IMR-90 (cell line): ENCODE results near the gene ANKRD44. TPM values are rescaled to one million over a fixed set of nuclear protein-coding genes. Genes with fewer than 3 reads are reported as not detected.

Source experiments
- ATAC-seq: fragments of 200-7000 bp; cut with Tn5 transposase; 2 replicates; pipeline ENCODE4 v1.9.1; 2020; ENCODE audit warnings: low read depth, mild to moderate bottlenecking, moderate library complexity
- BruUV-seq: library from RNA; stranded (reverse); fragments of 400-500 nt; replicated peaks from 2 replicates; lab custom pipeline; 2021; lab: Mats Ljungman, UMichigan
- CTCF ChIA-PET: fragments of 300-600 bp; formaldehyde crosslinking; extraction: SDS; loops from one replicate; lab custom pipeline; 2021; ENCODE audit warnings: antibody characterized with exemption; lab: Yijun Ruan, JAX
- POLR2A ChIA-PET: fragments of 300-600 bp; sonication (Branson Sonifier 250); formaldehyde crosslinking; loops from one replicate; lab custom pipeline; 2022; ENCODE audit warnings: antibody characterized with exemption; ENCODE audit not compliant: unreplicated experiment; lab: Charles Lee
- DNase-seq: peaks from one replicate; pipeline ENCODE4 v3.0.0; 2013
- H2AFZ ChIP-seq: replicated peaks from 2 replicates; pipeline ENCODE3; 2013; ENCODE audit warnings: low read length, mild to moderate bottlenecking; ENCODE audit not compliant: poor library complexity
- H2AK5ac ChIP-seq: 2 replicates; pipeline ENCODE4 v1.6.1; 2013; ENCODE audit warnings: low read depth, low read length, inconsistent platforms
- H2AK9ac ChIP-seq: replicated peaks from 2 replicates; pipeline ENCODE3; 2013; ENCODE audit warnings: mild to moderate bottlenecking, low read depth, low read length, moderate library complexity; ENCODE audit not compliant: poor library complexity
- H2BK120ac ChIP-seq: 2 replicates; pipeline ENCODE4 v1.6.1; 2013; ENCODE audit warnings: low read depth, low read length, inconsistent platforms
- H2BK15ac ChIP-seq: 3 replicates; pipeline ENCODE4 v1.6.1; 2013; ENCODE audit warnings: low read depth, low read length, inconsistent platforms
- H2BK20ac ChIP-seq: 2 replicates; pipeline ENCODE4 v1.6.1; 2013; ENCODE audit warnings: low read depth, mild to moderate bottlenecking, inconsistent platforms, low read length, moderate library complexity
- H2BK5ac ChIP-seq: 2 replicates; pipeline ENCODE4 v1.6.1; 2013; ENCODE audit warnings: mild to moderate bottlenecking, low read depth, low read length, inconsistent platforms; ENCODE audit not compliant: poor library complexity, severe bottlenecking
- H3K14ac ChIP-seq: replicated peaks from 2 replicates; pipeline ENCODE4 v1.6.1; 2013; ENCODE audit warnings: low read depth, low read length, inconsistent platforms
- H3K18ac ChIP-seq: 2 replicates; pipeline ENCODE4 v1.6.1; 2013; ENCODE audit warnings: low read depth, low read length, control low read depth
- H3K23ac ChIP-seq: 2 replicates; pipeline ENCODE4 v1.6.1; 2013; ENCODE audit warnings: low read depth, low read length, inconsistent platforms
- H3K27ac ChIP-seq: 2 replicates; pipeline ENCODE4 v1.5.1; 2013; ENCODE audit warnings: mild to moderate bottlenecking, control low read depth, low read length; ENCODE audit not compliant: insufficient read depth
- H3K27me3 ChIP-seq: 2 replicates; pipeline ENCODE4 v1.6.1; 2013; ENCODE audit warnings: low read length; ENCODE audit not compliant: control insufficient read depth, insufficient read depth
- H3K36me3 ChIP-seq: 2 replicates; pipeline ENCODE4 v1.6.1; 2013; ENCODE audit warnings: low read length, mixed read lengths; ENCODE audit not compliant: control insufficient read depth, insufficient read depth
- H3K4ac ChIP-seq: 2 replicates; pipeline ENCODE4 v1.6.1; 2013; ENCODE audit warnings: low read depth, low read length, inconsistent platforms
- H3K4me1 ChIP-seq: 2 replicates; pipeline ENCODE4 v1.6.1; 2013; ENCODE audit warnings: low read length, mixed read lengths; ENCODE audit not compliant: control insufficient read depth, insufficient read depth
- H3K4me2 ChIP-seq: 2 replicates; pipeline ENCODE4 v1.6.1; 2013; ENCODE audit warnings: low read depth, mild to moderate bottlenecking, control low read depth, low read length, moderate library complexity
- H3K4me3 ChIP-seq: 2 replicates; pipeline ENCODE4 v1.5.1; 2013; ENCODE audit warnings: low read depth, mild to moderate bottlenecking, control low read depth, low read length, moderate library complexity; ENCODE audit not compliant: insufficient read depth
- H3K56ac ChIP-seq: 2 replicates; pipeline ENCODE4 v1.6.1; 2013; ENCODE audit warnings: low read length, inconsistent platforms; ENCODE audit not compliant: insufficient read depth; ENCODE audit errors: extremely low read depth
- H3K79me1 ChIP-seq, 2 experiments: 2 replicates each; pipeline ENCODE4 v1.6.1; 2013; ENCODE audit warnings: low read length in 2 of 2, inconsistent platforms in 1 of 2, low read depth in 1 of 2
- H3K9ac ChIP-seq: 2 replicates; pipeline ENCODE4 v1.6.1; 2013; ENCODE audit warnings: low read depth, low read length, control low read depth
- H3K9me1 ChIP-seq: 2 replicates; pipeline ENCODE4 v1.6.1; 2013; ENCODE audit warnings: low read length, inconsistent platforms; ENCODE audit not compliant: insufficient read depth
- H3K9me3 ChIP-seq: 2 replicates; pipeline ENCODE4 v1.6.1; 2013; ENCODE audit warnings: low read length; ENCODE audit not compliant: control insufficient read depth, insufficient read depth
- H4K20me1 ChIP-seq: 2 replicates; pipeline ENCODE4 v1.6.1; 2013; ENCODE audit warnings: low read length, inconsistent platforms; ENCODE audit not compliant: insufficient read depth
- H4K5ac ChIP-seq: 2 replicates; pipeline ENCODE4 v1.6.1; 2013; ENCODE audit warnings: mild to moderate bottlenecking, low read depth, low read length, control low read depth
- H4K8ac ChIP-seq, 2 experiments: 2 replicates each; pipeline ENCODE4 v1.6.1; 2013; ENCODE audit warnings: low read depth in 2 of 2, low read length in 2 of 2, control low read depth in 1 of 2, inconsistent platforms in 1 of 2
- H4K91ac ChIP-seq: 2 replicates; pipeline ENCODE4 v1.6.1; 2013; ENCODE audit warnings: low read depth, low read length, inconsistent platforms; ENCODE audit not compliant: insufficient read depth
- FOS ChIP-seq: fragments of 150-350 bp; IDR thresholded peaks from 2 replicates; pipeline ENCODE4 v1.6.1; 2016; ENCODE audit warnings: low read depth, low read length
- MAFK ChIP-seq: IDR thresholded peaks from 2 replicates; pipeline ENCODE4 v1.6.1; 2012; ENCODE audit warnings: low read depth, low read length, improper control_type of control experiment
- MAZ ChIP-seq: IDR thresholded peaks from 2 replicates; pipeline ENCODE4 v1.6.1; 2012; ENCODE audit warnings: low read depth, mild to moderate bottlenecking, low read length, improper control_type of control experiment, moderate library complexity, borderline replicate concordance
- POLR2A ChIP-seq: IDR thresholded peaks from 2 replicates; pipeline ENCODE4 v1.6.1; 2012; ENCODE audit warnings: mild to moderate bottlenecking, low read depth, low read length
- RCOR1 ChIP-seq: IDR thresholded peaks from 2 replicates; pipeline ENCODE4 v1.6.1; 2012; ENCODE audit warnings: mild to moderate bottlenecking, low read length, improper control_type of control experiment; ENCODE audit not compliant: insufficient replicate concordance
- WGBS, 2 experiments: methylation state at CpG; one replicate each; pipeline versions ENCODE4 v1.1.5 to v1.1.7; 2013; ENCODE audit warnings: missing lambda C conversion rate in 2 of 2; ENCODE audit not compliant: insufficient read length in 1 of 2; ENCODE audit errors: extremely low coverage in 2 of 2; 5-methylcytosine and 5-hydroxymethylcytosine counted together
- dilution Hi-C: fragments of 300-500 bp; cut with HindIII; formaldehyde crosslinking; loops from one replicate; pipeline ENCODE4 v1.14.3; 2018; ENCODE audit warnings: low sequenced_read_pairs; ENCODE audit not compliant: unreplicated experiment
- in situ Hi-C: fragments of 300-500 bp; cut with MboI; formaldehyde crosslinking; loops from 3 replicates; pipeline ENCODE4 v1.14.3; 2019; ENCODE audit warnings: low sequenced_read_pairs, inconsistent platforms, mixed read lengths
- intact Hi-C: fragments of 100-400 bp; cut with micrococcal nuclease; formaldehyde crosslinking; loops from 2 replicates; pipeline ENCODE4 v1.10.0; 2022
- polyA plus RNA-seq, 3 experiments: library from polyadenylated mRNA; depleted of rRNA; stranded (reverse); fragments of >200 nt; gene quantifications; 2 replicates each; pipeline ENCODE4 v1.2.3, GENCODE V29; 2012; ENCODE audit warnings: low replicate concordance in 1 of 3
- total RNA-seq: library from RNA; depleted of rRNA; stranded (reverse); fragments of >200 nt; gene quantifications from 2 replicates; pipeline ENCODE4 v1.2.3, GENCODE V29; 2012
- TF ChIP-seq, protein P1 (sequence below): conservative IDR thresholded peaks from 2 replicates; pipeline ENCODE4 v1.5.1; 2012; ENCODE audit warnings: mild to moderate bottlenecking, low read depth, low read length, improper control_type of control experiment

ANKRD44 gene
- total and polyA plus RNA-seq, 2 of the 4 experiments (the other 2 are of a cell fraction): 5.2 to 15.6 TPM

DNA sequence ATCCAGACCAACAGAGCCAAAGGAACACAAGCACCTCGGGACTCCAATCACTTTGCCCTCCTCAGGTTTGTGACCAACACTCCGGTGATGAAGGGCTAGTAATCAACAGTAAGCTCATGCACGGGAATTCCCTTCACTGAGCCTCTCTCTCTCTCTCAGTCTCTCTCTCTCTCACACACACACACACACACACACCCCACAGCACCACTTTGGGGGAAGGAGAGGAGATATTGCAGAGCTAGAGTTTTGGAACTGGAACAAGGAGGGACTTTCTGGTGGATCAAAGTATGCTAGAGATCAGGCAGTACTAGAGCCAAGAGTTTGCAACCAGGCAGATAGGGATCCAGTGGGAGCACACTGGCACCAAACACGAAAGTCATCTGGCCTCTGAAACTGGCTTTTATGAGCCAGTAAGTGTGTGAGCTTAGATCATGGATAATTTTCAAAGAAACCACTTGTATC is 98.7 kb downstream of the ANKRD44 start:
- H3K23ac ChIP-seq: no peak overlapping the region
- H3K4me3 ChIP-seq: no peak overlapping the region
- ATAC-seq (no peak), DNase-seq (no peak)
- no peak overlapping the region for H3K27ac ChIP-seq
- no peaks in the 10 kb centered on the region for H3K9me3 ChIP-seq
- H3K27me3 ChIP-seq: no peaks in the 10 kb centered on the region
- peaks cover 0 to 12% of the 10 kb centered on the region in 2 experiments; a peak in 1 of 4 replicates for H3K79me1 ChIP-seq
- TF ChIP-seq MAZ: no peak
- TF ChIP-seq RCOR1: no peak
- TF ChIP-seq FOS: no peak
- no peak for TF ChIP-seq POLR2A
- no peak for TF ChIP-seq MAFK
- TF ChIP-seq, protein P1, sequence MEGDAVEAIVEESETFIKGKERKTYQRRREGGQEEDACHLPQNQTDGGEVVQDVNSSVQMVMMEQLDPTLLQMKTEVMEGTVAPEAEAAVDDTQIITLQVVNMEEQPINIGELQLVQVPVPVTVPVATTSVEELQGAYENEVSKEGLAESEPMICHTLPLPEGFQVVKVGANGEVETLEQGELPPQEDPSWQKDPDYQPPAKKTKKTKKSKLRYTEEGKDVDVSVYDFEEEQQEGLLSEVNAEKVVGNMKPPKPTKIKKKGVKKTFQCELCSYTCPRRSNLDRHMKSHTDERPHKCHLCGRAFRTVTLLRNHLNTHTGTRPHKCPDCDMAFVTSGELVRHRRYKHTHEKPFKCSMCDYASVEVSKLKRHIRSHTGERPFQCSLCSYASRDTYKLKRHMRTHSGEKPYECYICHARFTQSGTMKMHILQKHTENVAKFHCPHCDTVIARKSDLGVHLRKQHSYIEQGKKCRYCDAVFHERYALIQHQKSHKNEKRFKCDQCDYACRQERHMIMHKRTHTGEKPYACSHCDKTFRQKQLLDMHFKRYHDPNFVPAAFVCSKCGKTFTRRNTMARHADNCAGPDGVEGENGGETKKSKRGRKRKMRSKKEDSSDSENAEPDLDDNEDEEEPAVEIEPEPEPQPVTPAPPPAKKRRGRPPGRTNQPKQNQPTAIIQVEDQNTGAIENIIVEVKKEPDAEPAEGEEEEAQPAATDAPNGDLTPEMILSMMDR: no peak
- H4K91ac ChIP-seq: no peak overlapping the region
- no peak overlapping the region for H2AFZ ChIP-seq
- H3K9ac ChIP-seq: no peak overlapping the region
- no peak overlapping the region for H3K18ac ChIP-seq
- H2BK15ac ChIP-seq: no peak overlapping the region
- H4K5ac ChIP-seq: no peak overlapping the region
- dilution Hi-C loops (no loop called here), intact Hi-C loops (no loop called here), in situ Hi-C loops (no loop called here)
- CTCF ChIA-PET: no interaction called here
- no peak overlapping the region for H3K14ac ChIP-seq
- peaks cover 12% of the 10 kb centered on the region for H3K9me1 ChIP-seq
- H2BK120ac ChIP-seq: no peak overlapping the region
- no peaks in the 10 kb centered on the region for H4K20me1 ChIP-seq
- no peak overlapping the region for H2AK9ac ChIP-seq
- POLR2A ChIA-PET: no interaction called here
- no peak overlapping the region for H4K8ac ChIP-seq
- no peak overlapping the region for H2BK5ac ChIP-seq
- no peaks in the 10 kb centered on the region for H3K36me3 ChIP-seq
- H2BK20ac ChIP-seq: no peak overlapping the region
- no CpG with 5 or more reads among the region's 4 CpGs for WGBS, 2 experiments
- H3K4me2 ChIP-seq: no peak overlapping the region
- H3K4me1 ChIP-seq: peaks cover 7% of the 10 kb centered on the region
- no TSS peak for BruUV-seq
- no peak overlapping the region for H3K56ac ChIP-seq
- no peak overlapping the region for H2AK5ac ChIP-seq
- no peak overlapping the region for H3K4ac ChIP-seq
